Hypothalamus (tissue), 51 donors: Measurements from ENCODE around the gene NRXN2.
A peak's percentile ranks its signal among the peaks of the same experiment; 100 is the strongest.

ENCODE experiments used
- DNase-seq, 51 donors: peaks; one replicate each; lab custom pipeline; 2025; lab: John Stamatoyannopoulos, UW

NRXN2 gene

DNA sequence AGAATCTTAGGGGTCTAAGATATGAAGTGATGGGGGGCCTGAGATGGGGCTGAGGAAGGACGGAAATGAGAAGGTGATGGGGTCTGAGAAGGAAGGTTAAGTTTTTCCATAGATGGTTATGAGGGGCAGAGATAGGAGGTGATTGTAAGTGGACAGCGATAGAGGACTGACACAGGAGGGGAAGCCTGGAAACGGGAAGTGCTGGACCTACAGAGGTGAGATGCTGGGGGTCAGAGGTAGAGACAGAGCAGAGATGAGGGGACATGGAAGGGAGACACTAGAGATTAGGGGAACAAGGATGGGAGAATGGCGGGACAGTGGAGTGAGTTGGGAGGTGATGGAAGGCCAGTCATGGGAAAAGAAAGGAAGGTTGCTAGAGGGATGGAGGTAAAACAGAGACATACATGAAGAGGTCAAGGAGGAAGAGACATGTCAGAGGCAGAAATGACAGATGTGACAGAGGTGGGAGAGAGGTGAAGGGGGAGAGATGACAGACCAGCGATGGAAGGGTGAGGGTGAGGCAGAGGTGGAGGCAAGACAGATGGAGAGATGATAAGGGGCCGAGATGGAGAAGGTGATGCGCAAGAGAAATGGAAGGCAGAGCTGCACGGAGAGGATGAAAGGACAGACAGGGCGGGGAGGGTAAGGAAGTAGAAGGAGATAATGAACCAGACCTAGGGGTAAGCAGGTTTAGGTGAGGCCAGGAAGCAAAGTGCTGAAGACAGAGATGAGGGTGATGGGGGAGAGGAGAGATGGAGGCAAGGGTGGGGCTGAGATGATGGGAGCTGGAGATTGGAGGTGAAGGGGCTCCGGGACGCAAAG, 81.2 kb downstream of the NRXN2 start:
- DNase-seq: no peak

GRCh38 chr11:64639885-64640284, 83.1 kb downstream of the NRXN2 start:
- no peak for DNase-seq

DNA sequence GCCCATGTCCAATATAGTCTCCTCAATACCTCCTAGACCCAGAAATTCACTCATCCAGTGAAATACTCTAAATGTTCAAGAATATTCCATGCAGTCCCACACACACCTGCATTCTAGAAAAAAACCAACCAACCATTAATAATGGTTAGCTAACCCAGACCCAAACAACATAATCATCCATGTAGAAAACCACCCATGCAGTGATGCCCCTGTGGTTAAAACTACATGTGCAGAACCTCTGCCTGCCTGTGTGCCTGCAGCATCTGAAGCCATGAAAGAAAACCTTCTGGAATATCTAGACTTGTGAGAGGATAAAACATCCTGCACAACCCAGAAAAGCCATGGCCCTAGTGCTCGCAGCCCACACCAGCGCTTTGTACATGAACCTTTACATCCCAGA, 84.2 kb downstream of the NRXN2 start:
- no peak for DNase-seq

DNA sequence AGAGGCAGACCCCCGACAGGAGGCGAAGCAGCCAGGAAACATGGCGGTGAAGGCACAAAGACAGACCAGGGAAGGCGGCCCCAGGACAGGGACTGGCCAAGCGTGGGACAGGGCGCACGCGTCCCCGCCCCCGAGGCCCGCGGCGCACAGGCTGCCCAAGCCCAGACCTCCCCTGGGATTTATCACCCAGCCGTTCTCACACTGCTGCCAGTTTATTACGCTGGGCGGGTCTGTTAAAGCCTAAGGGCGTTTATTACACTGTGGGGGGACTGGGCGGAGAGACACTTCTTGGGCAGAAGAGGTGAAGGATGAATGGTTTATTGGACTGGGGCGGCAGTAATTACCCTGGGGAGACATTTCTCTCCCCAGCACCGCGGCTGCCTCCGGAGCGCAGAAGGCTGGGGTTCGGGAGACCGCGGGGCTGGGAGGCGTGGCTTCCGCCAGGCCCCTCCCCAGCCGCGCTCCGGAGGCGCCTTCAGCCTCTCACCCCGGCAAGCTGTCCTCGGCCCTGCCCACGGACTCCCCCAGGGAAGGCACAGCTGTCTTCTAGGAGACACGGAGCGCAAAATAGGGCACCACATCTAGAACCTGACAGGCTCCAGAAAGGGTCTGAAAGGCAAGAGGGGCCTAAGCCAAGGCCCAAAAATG, 84.9 kb downstream of the NRXN2 start:
- peak in 3 of 51 donors; percentile 25 to 36 (median 25) for DNase-seq

DNA sequence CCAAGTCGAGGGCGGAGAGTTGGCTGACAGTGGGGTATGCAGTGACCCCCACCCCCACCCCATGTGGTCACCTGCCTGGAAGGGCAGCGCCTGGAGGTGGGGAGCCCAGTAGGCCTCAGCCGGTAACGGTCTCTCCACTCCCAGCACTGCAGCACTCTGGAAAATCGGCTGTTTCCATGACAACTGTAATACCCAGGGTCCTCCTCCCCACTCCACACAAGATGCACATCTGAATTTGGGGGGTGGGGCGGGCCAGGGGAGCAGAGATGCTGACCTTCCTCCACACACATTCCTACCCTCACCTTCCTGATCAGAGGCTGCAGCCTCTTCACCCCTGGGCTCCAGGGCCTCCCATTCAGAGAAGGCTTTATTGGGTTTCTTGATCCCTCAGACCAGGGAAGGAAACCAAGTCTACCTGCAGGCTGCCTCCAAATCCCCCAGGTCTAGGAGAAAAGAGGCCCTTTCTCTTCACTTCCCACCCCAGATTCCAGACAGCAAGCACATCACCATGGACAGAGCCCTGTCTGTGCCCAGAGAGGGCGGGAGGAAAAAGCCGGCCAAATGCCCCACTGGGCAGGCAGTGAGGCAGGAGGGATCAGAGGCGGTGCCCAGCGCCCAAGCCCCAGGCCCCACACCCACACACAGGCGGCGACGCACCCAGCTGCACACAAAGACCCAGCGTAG, 85.5 kb downstream of the NRXN2 start:
- peak in 14 of 51 donors; percentile 24 to 60 (median 32) for DNase-seq

DNA sequence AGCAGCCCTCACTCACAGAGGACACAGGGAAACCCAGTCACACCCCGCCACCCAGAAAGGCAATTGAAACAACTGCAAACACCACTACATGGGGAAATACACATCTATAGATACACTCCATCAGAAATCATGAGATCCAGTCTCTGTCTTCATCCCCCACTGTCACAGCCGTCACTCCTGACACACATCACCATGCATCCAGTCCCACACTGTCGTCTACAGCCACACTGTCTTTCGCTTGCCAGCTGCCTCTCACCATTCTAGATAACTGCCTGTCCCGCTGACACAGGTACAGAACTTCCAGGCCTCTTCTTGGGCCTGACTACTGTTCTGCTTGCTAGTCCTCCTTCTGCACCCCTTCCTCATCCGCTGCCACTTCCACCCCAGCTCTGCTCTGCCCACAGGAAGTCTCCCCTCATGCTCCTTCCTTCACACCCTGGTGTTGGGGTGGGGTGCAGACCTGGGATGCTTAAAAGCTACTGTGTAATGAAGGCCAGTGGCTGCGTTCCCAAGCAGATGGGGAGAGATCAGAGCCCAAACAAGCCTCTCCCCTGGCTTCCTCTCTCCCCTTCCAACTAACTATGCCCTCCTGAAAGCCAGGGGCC, 89.3 kb downstream of the NRXN2 start:
- peak in 1 of 51 donors; percentile 25 for DNase-seq

- peak in 2 of 51 donors; percentile 36 to 84 for DNase-seq
Measured at GRCh38 chr11:64632654-64633053, 90.3 kb downstream of the NRXN2 start.

GRCh38 chr11:64632237-64632636, 90.8 kb downstream of the NRXN2 start:
- peak in 2 of 51 donors; percentile 31 to 84 for DNase-seq

DNA sequence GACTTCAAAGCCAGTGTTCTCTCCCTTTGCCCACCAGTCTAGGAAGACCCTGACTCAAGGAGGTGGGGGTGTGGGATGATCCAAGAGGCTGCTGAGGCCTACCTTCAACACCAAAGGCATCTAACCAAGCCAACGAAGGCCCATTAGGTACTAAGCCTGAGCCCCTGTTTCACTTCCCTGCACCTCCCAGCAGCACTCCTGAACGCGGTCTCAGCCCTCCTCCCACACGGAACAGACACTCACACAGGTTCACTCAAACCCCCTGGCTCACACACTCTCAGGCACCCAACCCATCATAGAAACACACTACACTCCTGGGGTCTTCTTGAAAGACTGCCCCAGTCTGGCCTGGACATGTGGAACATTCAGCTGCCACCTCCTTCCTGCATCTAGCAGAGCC, 91.3 kb downstream of the NRXN2 start:
- no peak for DNase-seq

- DNase-seq: no peak
Measured at GRCh38 chr11:64629796-64630562, 93.0 kb downstream of the NRXN2 start.

GRCh38 chr11:64629103-64629502, 93.9 kb downstream of the NRXN2 start:
- DNase-seq: no peak

GRCh38 chr11:64628596-64628995, 94.4 kb downstream of the NRXN2 start:
- no peak for DNase-seq

DNA sequence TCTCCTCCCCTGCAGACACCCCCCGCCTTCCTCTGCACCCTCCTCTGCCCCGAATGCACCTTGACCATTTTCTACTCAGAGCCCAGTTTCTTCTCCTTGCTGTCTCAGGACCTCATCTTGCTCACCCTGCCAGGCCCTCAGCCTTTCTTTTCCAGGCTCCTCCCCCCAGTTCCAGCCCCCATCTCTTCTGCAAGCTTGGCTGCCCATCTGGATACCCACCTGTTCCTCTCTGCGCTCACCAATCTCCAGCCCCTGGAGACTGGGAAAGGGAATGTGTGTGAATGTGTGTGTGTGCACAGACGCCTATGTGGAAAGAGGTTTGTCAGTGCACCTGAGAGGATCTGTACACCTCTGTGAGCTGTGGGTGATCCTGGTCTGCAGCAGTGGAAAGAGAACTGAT, 95.6 kb downstream of the NRXN2 start:
- DNase-seq: no peak

DNA sequence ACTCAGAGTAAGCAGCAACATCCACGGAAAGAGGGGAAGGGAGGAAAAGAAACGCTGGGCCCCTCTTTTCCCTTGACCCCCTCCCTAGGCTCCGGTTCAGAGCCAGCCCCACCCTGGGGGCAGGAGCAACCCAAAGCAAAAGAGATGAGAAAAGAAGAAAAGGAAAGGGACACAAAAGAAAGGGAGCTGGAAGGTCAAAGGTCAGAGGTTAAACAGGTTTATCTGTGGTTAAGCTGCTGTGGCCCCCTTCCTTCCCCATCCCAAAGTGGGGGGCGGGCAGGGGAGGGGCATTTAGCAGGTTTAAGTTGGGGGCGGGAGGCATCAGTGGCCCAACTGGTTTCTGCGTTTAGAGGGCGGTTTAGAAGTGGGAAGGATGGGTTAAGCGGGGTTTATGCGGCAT, 96.4 kb downstream of the NRXN2 start:
- no peak for DNase-seq

GRCh38 chr11:64624883-64625481, 98.0 kb downstream of the NRXN2 start:
- no peak for DNase-seq

- DNase-seq: no peak
Measured at GRCh38 chr11:64622681-64623080, 100.3 kb downstream of the NRXN2 start.

- no peak for DNase-seq
Measured at GRCh38 chr11:64621283-64622019, 101.5 kb downstream of the NRXN2 start.

DNA sequence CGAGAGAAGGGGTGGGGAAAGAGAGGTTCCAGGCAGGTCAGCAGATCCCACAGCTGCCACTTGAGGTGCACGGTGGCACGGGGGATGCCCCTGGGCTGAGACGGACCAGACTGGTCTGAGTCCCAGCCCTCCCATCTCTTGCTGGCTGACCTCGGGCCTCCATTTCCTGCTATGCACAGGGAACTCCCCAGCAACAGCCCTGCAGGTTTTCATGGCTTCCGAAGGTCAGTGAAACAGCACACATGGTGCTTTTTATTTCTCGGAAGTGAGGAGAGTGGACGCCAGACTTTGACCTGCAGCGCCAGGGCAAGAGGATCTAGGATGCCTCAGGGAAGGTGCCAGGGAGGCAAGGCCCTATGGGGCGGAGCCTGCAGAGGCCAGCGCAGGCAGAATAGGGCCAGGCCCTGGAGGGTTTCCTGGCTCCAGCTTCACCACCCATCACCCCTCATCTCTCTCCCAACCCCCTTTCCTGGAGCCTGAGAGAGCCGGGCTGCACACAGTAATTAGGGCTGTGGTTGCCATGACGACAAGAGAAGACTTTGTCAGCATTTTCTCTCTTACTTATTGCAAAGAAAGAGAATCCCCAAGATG, 102.5 kb downstream of the NRXN2 start:
- DNase-seq: peak in 25 of 51 donors; percentile 15 to 64 (median 47)
